ENCODE data around the gene BTLA. TPM values are rescaled to one million over a fixed set of nuclear protein-coding genes. Genes with fewer than 3 reads are reported as not detected.

Gene BTLA
- total and polyA plus RNA-seq, 2 of the 13 experiments (the other 11 are each of a cell fraction or from before 2014, with no cell fraction given), result not detected

DNA sequence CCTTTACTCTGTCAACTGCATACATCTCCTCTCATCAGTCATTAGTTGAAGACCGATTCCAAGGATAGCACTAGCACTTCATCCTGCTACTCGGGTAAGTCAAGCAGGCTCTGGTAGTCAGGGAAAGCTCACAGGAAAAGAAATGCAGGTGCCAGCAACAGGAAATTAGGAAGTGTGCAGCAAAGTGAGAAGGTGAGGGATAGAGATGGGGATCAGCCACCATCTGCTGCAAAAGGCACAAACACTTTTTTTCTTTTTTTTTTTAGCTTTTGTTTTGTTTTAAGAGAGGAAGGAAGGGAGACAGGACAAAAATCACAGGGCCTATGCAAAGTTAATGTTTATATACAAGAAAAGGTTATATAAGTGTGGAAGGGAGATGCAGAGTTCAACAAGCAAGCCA is 9.0 kb upstream of the BTLA start (continued):
- TF ChIP-seq RERE (CRISPR knock-in tag; IDR thresholded peaks at IDR 0.05; ENCODE audit: low read depth) (no peak), ZNF605 (CRISPR knock-in tag; IDR thresholded peaks at IDR 0.05) (no peak)

DNA sequence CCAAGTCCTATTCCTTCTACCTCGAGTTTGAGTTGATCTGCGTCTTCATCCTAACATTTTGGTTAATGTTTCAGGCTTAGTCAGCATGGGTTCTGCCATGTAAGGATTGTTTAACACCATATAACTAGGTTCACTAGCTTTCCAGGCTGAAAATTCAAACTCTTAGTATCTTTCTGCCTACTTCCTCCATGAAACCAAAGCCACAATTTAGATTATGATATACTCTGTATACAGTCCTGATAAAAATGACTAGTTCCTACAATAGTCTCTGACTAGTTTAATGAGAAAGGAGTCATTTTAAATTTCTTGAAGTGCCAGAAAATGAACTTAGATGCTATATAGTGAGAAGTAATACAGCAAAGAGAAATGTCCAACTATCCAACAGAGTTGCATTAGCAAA is 6.6 kb upstream of the BTLA start:
- no TSS peak for BruUV-seq (replicated peaks)
- H4K20me1 ChIP-seq (ENCODE audit: insufficient read depth, low read length), result no peaks in the 10 kb centered on the region
- H3K27me3 ChIP-seq (ENCODE audit: control insufficient read depth in 1 of 2, insufficient read depth in 2 of 2, low read length in 2 of 2), result no peaks in the 10 kb centered on the region
- POLR2A ChIA-PET, result no interaction called here
- 0% methylated on average over 2 of the region's 2 CpGs for WGBS (ENCODE audit: low lambda C conversion rate)
- no peaks in the 10 kb centered on the region for H3K9me3 ChIP-seq (ENCODE audit: low read length)
- no peak overlapping the region for H3K4me3 ChIP-seq (replicated peaks in 1 of 3; ENCODE audit: insufficient read depth in 1 of 3, low read depth in 2 of 3, low read length in 3 of 3)
- no peak overlapping the region for H2AFZ ChIP-seq (ENCODE audit: low read length)
- DNase-seq (ENCODE audit: low spot score) (no peak), ATAC-seq (no peak), FAIRE-seq (no peak)
- in situ Hi-C loops (cut with HindIII; ENCODE audit: extremely low pct_ligation_motif_present, low pct_unique_long_range_greater_than_20kb) (no loop called here), intact Hi-C loops (cut with micrococcal nuclease; ENCODE audit: unreplicated experiment) (no loop called here)
- H3K27ac ChIP-seq (ENCODE audit: extremely low read length, insufficient read depth, low read length), result no peak overlapping the region
- H3K9ac ChIP-seq (ENCODE audit: insufficient read depth, low read depth, low read length), result no peak overlapping the region
- H3K79me2 ChIP-seq (ENCODE audit: insufficient read depth, low read length), result no peaks in the 10 kb centered on the region
- H3K4me2 ChIP-seq (ENCODE audit: low read depth, low read length), result no peak overlapping the region
- H3K36me3 ChIP-seq (replicated peaks in 1 of 2; ENCODE audit: control insufficient read depth in 1 of 2, insufficient read depth in 2 of 2, low read length in 2 of 2), result no peaks in the 10 kb centered on the region
- no peaks in the 10 kb centered on the region for H3K4me1 ChIP-seq (ENCODE audit: insufficient read depth, low read length)
- CTCF ChIA-PET (ENCODE audit: low intra/inter-chr PET ratio, low total read pairs), result no interaction called here
- TF ChIP-seq, protein P1, sequence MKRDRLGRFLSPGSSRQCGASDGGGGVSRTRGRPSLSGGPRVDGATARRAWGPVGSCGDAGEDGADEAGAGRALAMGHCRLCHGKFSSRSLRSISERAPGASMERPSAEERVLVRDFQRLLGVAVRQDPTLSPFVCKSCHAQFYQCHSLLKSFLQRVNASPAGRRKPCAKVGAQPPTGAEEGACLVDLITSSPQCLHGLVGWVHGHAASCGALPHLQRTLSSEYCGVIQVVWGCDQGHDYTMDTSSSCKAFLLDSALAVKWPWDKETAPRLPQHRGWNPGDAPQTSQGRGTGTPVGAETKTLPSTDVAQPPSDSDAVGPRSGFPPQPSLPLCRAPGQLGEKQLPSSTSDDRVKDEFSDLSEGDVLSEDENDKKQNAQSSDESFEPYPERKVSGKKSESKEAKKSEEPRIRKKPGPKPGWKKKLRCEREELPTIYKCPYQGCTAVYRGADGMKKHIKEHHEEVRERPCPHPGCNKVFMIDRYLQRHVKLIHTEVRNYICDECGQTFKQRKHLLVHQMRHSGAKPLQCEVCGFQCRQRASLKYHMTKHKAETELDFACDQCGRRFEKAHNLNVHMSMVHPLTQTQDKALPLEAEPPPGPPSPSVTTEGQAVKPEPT (CRISPR knock-in tag; IDR thresholded peaks at IDR 0.05; ENCODE audit: low read depth), result no peak
- no peak for TF ChIP-seq DR1 (CRISPR knock-in tag; IDR thresholded peaks at IDR 0.05)
- no peak for TF ChIP-seq ZNF607 (CRISPR knock-in tag; IDR thresholded peaks at IDR 0.05; ENCODE audit: borderline replicate concordance)
- no peak for TF ChIP-seq ZNF337 (CRISPR knock-in tag; IDR thresholded peaks at IDR 0.05; ENCODE audit: borderline replicate concordance, low read depth)
- TF ChIP-seq ZNF768 (CRISPR knock-in tag; IDR thresholded peaks at IDR 0.05), result no peak
- TF ChIP-seq BCLAF1 (IDR thresholded peaks at IDR 0.05), result no peak
- TF ChIP-seq GLI4 (CRISPR knock-in tag; IDR thresholded peaks at IDR 0.05; ENCODE audit: borderline replicate concordance), result no peak
- no peak for TF ChIP-seq MED1 (CRISPR knock-in tag; IDR thresholded peaks at IDR 0.05)
- TF ChIP-seq, protein P2, sequence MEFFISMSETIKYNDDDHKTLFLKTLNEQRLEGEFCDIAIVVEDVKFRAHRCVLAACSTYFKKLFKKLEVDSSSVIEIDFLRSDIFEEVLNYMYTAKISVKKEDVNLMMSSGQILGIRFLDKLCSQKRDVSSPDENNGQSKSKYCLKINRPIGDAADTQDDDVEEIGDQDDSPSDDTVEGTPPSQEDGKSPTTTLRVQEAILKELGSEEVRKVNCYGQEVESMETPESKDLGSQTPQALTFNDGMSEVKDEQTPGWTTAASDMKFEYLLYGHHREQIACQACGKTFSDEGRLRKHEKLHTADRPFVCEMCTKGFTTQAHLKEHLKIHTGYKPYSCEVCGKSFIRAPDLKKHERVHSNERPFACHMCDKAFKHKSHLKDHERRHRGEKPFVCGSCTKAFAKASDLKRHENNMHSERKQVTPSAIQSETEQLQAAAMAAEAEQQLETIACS (CRISPR knock-in tag; IDR thresholded peaks at IDR 0.05), result no peak

Data from HepG2 (cell line).